ENCODE results near the gene SF3A1.

SF3A1 gene

DNA sequence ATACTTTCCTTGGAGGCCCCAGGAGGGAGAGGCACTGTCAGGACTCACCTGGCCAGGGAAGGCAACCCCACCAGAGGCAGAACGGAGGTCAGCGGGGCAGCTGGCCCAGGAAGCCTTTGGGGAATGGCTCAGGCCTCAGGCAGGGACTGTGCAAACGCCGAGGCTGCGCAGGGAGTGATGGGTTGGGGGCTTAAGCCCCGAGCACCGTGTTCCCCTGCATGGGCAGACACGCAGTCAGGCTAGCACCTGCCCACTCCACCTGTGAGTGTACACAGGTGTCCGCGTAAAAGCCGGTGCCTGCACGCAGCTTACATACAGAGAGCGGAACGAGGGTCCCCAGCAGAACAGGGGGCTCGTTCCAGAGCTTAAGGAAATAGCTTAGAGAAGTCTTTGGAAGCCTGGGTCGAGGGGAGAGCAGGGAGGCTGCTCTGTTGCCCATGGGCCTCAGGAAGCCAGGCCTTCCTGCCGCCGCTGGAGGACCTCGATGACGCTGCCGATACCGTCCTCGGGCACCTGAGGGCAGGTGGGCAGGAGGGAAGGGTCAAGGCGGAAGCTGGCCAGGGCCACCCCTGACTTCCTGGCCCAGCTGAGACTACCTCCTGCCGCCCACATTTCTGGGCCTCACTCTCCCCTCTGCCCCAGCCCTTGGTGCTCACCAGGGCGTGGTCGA is 71.4 kb downstream of the SF3A1 start:
- H3K4me3 ChIP-seq (ENCODE audit: low read length in 2 of 2): no peak overlapping the region
- H3K36me3 ChIP-seq (ENCODE audit: control insufficient read depth in 2 of 2, insufficient read depth in 2 of 2, low read length in 2 of 2): peaks cover 0 to 2% of the 10 kb centered on the region in 2 donors
- no peaks in the 10 kb centered on the region for H3K9me3 ChIP-seq (ENCODE audit: control insufficient read depth in 2 of 2, low read length in 2 of 2)
- H3K9ac ChIP-seq (ENCODE audit: low read depth in 1 of 2, low read length in 2 of 2): no peak overlapping the region
- peaks cover 16 to 24% of the 10 kb centered on the region in 2 donors for H3K4me1 ChIP-seq (ENCODE audit: control insufficient read depth in 2 of 2, insufficient read depth in 2 of 2, low read length in 2 of 2)
- no peaks in the 10 kb centered on the region for H3K27me3 ChIP-seq (ENCODE audit: control insufficient read depth in 2 of 2, insufficient read depth in 2 of 2, low read length in 2 of 2)
- no peak overlapping the region for H3K27ac ChIP-seq (ENCODE audit: low read depth in 2 of 2, low read length in 2 of 2)

DNA sequence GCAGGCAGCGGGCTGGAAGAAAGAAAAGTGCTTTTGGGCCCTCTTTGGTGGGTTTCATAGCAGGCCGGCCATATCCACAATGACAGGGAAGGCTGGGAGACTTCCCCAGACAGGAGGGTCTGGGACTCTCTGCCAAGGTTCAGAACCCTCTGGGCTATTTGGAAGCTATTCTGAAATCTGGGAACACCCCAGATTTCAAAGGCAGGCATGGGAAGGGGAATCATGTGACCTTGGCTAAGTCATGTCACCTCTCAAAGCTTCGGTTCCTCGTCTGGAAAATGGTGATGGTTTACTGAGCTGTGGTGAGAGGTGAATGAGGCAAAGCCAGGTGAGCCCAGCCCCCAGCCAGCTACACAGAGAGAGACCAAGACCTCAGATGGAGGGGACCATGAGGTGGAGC is 72.0 kb downstream of the SF3A1 start:
- Histone ChIP-seq H3K9me3 (ENCODE audit: control insufficient read depth in 2 of 2, low read length in 2 of 2) (no peaks in the 10 kb centered on the region), H3K4me1 (ENCODE audit: control insufficient read depth in 2 of 2, insufficient read depth in 2 of 2, low read length in 2 of 2) (peaks cover 11 to 18% of the 10 kb centered on the region in 2 donors), H3K27ac (ENCODE audit: low read depth in 2 of 2, low read length in 2 of 2) (no peak overlapping the region), H3K36me3 (ENCODE audit: control insufficient read depth in 2 of 2, insufficient read depth in 2 of 2, low read length in 2 of 2) (peaks cover 0 to 2% of the 10 kb centered on the region in 2 donors), H3K4me3 (ENCODE audit: low read length in 2 of 2) (no peak overlapping the region), H3K27me3 (ENCODE audit: control insufficient read depth in 2 of 2, insufficient read depth in 2 of 2, low read length in 2 of 2) (no peaks in the 10 kb centered on the region), H3K9ac (ENCODE audit: low read depth in 1 of 2, low read length in 2 of 2) (no peak overlapping the region)

DNA sequence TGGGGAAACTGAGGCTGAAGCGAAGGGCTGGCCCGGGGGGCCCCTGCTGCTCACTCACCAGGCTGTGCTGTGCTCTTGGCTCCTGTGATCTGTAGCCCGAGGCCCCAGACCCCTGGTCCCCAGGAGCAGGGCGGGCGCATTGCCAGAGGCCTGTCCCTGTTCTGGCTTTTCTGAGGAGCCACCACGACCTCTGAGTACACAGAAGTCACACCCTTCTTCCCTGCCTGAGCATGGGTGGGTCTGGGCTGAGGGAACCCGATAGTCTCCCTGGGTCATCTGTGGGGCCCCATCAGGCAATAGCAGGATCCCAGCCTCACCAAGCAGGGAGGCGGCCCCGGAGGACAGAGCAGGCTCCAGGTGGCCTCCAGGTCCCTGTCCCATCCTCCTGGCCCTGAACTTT is 72.5 kb downstream of the SF3A1 start:
- no peak overlapping the region for H3K27ac ChIP-seq (ENCODE audit: low read depth in 2 of 2, low read length in 2 of 2)
- H3K4me3 ChIP-seq (ENCODE audit: low read length in 2 of 2): no peak overlapping the region
- no peaks in the 10 kb centered on the region for H3K27me3 ChIP-seq (ENCODE audit: control insufficient read depth in 2 of 2, insufficient read depth in 2 of 2, low read length in 2 of 2)
- peaks cover 11 to 18% of the 10 kb centered on the region in 2 donors for H3K4me1 ChIP-seq (ENCODE audit: control insufficient read depth in 2 of 2, insufficient read depth in 2 of 2, low read length in 2 of 2)
- H3K36me3 ChIP-seq (ENCODE audit: control insufficient read depth in 2 of 2, insufficient read depth in 2 of 2, low read length in 2 of 2): peaks cover 0 to 2% of the 10 kb centered on the region in 2 donors
- H3K9ac ChIP-seq (ENCODE audit: low read depth in 1 of 2, low read length in 2 of 2): no peak overlapping the region
- no peaks in the 10 kb centered on the region for H3K9me3 ChIP-seq (ENCODE audit: control insufficient read depth in 2 of 2, low read length in 2 of 2)

- no peak overlapping the region for H3K4me3 ChIP-seq (ENCODE audit: low read length in 2 of 2)
- peaks cover 0 to 2% of the 10 kb centered on the region in 2 donors for H3K36me3 ChIP-seq (ENCODE audit: control insufficient read depth in 2 of 2, insufficient read depth in 2 of 2, low read length in 2 of 2)
- no peaks in the 10 kb centered on the region for H3K9me3 ChIP-seq (ENCODE audit: control insufficient read depth in 2 of 2, low read length in 2 of 2)
- no peaks in the 10 kb centered on the region for H3K27me3 ChIP-seq (ENCODE audit: control insufficient read depth in 2 of 2, insufficient read depth in 2 of 2, low read length in 2 of 2)
- H3K27ac ChIP-seq (ENCODE audit: low read depth in 2 of 2, low read length in 2 of 2): no peak overlapping the region
- H3K4me1 ChIP-seq (ENCODE audit: control insufficient read depth in 2 of 2, insufficient read depth in 2 of 2, low read length in 2 of 2): peaks cover 6 to 12% of the 10 kb centered on the region in 2 donors
- H3K9ac ChIP-seq (ENCODE audit: low read depth in 1 of 2, low read length in 2 of 2): no peak overlapping the region
Measured at GRCh38 chr22:30283342-30283741, 73.4 kb downstream of the SF3A1 start.

DNA sequence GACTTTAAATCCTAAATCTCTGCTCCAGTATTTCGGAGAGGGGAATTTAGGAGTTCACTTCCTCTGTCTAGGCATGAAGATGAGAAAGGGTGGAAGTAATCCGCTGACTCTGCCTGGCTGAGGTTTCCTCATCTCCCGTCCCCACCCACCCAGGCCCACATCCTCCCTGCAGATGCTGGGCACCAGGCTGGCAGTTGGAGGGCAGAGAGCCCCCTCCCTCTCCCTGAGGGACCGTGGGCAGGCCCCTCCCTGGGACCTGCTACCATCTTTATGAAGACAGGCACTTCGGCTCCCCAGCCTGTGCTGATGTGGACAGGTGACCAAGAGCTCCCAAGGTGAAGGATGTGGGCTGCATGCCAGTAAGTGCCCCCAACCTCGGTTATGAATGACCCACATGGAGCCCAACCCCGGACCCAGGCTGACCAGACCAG is 74.1 kb downstream of the SF3A1 start:
- no peaks in the 10 kb centered on the region for H3K9me3 ChIP-seq (ENCODE audit: control insufficient read depth in 2 of 2, low read length in 2 of 2)
- peaks cover 7 to 12% of the 10 kb centered on the region in 2 donors for H3K4me1 ChIP-seq (ENCODE audit: control insufficient read depth in 2 of 2, insufficient read depth in 2 of 2, low read length in 2 of 2)
- H3K9ac ChIP-seq (ENCODE audit: low read depth in 1 of 2, low read length in 2 of 2): no peak overlapping the region
- no peak overlapping the region for H3K4me3 ChIP-seq (ENCODE audit: low read length in 2 of 2)
- H3K36me3 ChIP-seq (ENCODE audit: control insufficient read depth in 2 of 2, insufficient read depth in 2 of 2, low read length in 2 of 2): peaks cover 0 to 2% of the 10 kb centered on the region in 2 donors
- H3K27me3 ChIP-seq (ENCODE audit: control insufficient read depth in 2 of 2, insufficient read depth in 2 of 2, low read length in 2 of 2): no peaks in the 10 kb centered on the region
- no peak overlapping the region for H3K27ac ChIP-seq (ENCODE audit: low read depth in 2 of 2, low read length in 2 of 2)

Measured in mucosa of rectum (tissue), 2 donors.